Measurements from ENCODE around the gene RBBP9. TPM values are rescaled to one million over a fixed set of nuclear protein-coding genes. Genes with fewer than 3 reads are reported as not detected.
A peak's percentile ranks its signal among the peaks of the same experiment; 100 is the strongest.

Gene RBBP9
- total and polyA plus RNA-seq, 7 donors = 2.2 to 8.7 (median 4.9) TPM

DNA sequence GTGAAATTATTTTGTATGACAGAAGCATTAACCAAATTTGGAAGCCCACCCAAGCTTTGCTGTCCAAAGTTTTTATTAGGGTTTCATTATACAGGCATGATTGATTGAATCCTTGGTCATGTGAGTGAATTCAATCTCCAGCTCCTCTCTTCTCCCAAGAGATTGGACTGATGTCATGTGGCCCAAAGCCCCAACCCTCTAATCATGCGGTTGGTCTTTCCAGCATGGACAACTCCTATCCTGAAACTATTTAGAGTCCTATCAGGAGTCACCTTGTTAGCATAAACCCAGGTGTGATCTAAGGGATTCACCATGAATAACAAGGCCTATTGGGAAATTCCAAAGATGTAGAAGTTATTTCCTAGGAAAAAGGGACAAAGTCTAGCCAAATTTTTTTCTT is 19.2 kb downstream of the RBBP9 start:
- Histone ChIP-seq H3K9me3 (no peaks in the 10 kb centered on the region), H3K36me3 (ENCODE audit: insufficient read depth in 1 of 2, low read depth in 1 of 2) (peaks cover 21 to 95% of the 10 kb centered on the region in 2 donors), H3K4me1 (no peaks in the 10 kb centered on the region), H3K27me3 (ENCODE audit: insufficient read depth in 3 of 3, low read length in 2 of 3) (no peaks in the 10 kb centered on the region), H3K27ac (no peak overlapping the region), H3K4me3 (no peak overlapping the region)
- ATAC-seq (no peak), DNase-seq (no peak)
- intact Hi-C loops (cut with DNase I) = no loop called here
- TF ChIP-seq, protein P1, sequence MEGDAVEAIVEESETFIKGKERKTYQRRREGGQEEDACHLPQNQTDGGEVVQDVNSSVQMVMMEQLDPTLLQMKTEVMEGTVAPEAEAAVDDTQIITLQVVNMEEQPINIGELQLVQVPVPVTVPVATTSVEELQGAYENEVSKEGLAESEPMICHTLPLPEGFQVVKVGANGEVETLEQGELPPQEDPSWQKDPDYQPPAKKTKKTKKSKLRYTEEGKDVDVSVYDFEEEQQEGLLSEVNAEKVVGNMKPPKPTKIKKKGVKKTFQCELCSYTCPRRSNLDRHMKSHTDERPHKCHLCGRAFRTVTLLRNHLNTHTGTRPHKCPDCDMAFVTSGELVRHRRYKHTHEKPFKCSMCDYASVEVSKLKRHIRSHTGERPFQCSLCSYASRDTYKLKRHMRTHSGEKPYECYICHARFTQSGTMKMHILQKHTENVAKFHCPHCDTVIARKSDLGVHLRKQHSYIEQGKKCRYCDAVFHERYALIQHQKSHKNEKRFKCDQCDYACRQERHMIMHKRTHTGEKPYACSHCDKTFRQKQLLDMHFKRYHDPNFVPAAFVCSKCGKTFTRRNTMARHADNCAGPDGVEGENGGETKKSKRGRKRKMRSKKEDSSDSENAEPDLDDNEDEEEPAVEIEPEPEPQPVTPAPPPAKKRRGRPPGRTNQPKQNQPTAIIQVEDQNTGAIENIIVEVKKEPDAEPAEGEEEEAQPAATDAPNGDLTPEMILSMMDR (IDR thresholded peaks at IDR 0.05) = no peak
- 70 to 82% (median 76%) methylated on average over 1 of the region's 1 CpG for WGBS, 3 donors

DNA sequence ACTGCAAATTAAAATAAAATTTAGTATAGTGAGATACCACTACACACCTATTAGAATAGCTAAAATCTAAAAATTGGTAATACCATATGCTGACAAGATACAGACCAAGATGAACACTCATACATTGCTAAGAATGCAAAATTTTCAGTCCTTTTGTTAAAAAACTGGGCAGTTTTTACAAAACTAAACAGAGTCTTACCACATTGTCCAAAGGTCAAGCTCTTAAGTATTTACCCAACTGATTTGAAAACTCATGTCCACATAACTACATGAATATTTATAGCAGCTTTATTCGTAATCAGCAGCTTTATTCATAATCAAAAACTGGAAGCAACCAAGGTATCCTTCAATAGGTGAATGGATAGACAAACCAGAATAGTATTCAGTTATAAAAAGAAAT is 19.8 kb downstream of the RBBP9 start:
- intact Hi-C loops (cut with DNase I) = no loop called here
- Histone ChIP-seq H3K4me1 (no peaks in the 10 kb centered on the region), H3K27ac (no peak overlapping the region), H3K27me3 (ENCODE audit: insufficient read depth in 3 of 3, low read length in 2 of 3) (no peaks in the 10 kb centered on the region), H3K36me3 (ENCODE audit: insufficient read depth in 1 of 2, low read depth in 1 of 2) (peaks cover 15 to 95% of the 10 kb centered on the region in 2 donors), H3K9me3 (no peaks in the 10 kb centered on the region), H3K4me3 (no peak overlapping the region)
- WGBS, 3 donors = 96 to 98% (median 98%) methylated on average over 1 of the region's 1 CpG
- DNase-seq (no peak), ATAC-seq (no peak)
- TF ChIP-seq, protein P1 (IDR thresholded peaks at IDR 0.05) = no peak

DNA sequence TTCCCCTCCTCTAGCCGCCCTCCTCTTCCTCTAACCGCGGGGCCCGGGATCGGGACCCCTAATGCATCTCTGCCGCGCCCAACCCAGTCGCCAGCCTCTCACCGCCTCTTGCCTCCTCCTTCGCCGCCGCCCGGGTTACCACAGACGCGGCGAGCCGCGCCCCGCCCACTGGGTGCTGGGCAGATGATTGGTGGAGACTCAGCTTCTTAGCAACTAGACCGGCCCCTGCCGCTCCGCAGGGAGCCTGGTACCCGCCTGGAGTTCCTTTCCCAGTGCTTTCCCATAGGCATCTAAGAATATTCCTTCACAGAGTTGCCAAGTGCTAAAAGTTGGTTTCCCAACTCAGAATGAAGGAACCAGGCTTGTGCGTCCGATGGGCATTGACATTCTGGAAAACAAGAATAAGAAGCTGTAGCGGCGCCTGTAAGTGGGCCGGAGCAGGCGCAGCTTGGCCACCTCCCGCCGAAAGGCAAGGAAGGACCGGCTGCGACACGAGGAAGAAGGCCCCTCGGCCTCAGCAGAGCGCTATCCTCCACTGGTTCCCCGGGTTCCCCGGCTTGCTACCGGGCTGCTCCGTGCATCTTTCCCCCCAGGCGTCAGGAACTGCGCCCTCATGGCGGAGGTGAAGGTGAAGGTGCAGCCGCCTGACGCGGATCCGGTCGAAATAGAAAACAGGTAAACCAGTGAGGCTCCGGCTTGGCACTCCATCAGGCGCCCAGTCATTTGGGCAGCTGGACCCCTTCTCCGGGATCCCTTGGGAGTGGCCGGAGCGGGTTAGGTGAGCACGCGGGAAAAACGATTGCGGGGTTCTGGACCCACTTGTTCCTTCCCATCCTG is 29.9 kb downstream of the RBBP9 start, which contains the start of the genes DZANK1 and POLR3F:
TSS of gene DZANK1 (minus strand) at position 137 of the 837 bp plus-strand sequence. CDS start 1,672 bp downstream, outside the sequence.
TSS of gene POLR3F (plus strand) at position 497 of the 837 bp plus-strand sequence. CDS start at position 614, 117 bp downstream.
- H3K27me3 ChIP-seq (ENCODE audit: insufficient read depth in 3 of 3, low read length in 2 of 3) = no peaks in the 10 kb centered on the region
- peaks cover 13% of the 10 kb centered on the region for H3K4me1 ChIP-seq
- H3K9me3 ChIP-seq = no peaks in the 10 kb centered on the region
- peak within 1 kb of the TSS; percentile 92 for H3K27ac ChIP-seq
- WGBS, 3 donors = 0 to 1% (median 0%) methylated on average over 55 to 57 of the region's 57 CpGs
- intact Hi-C loops (cut with DNase I) = loop anchor here (5.0 kb wide), 2 partner anchors 35 to 175 kb away; no protein-coding TSS in a partner anchor
- DNase-seq = peak; percentile 97
- peaks cover 4 to 29% of the 10 kb centered on the region in 2 donors for H3K36me3 ChIP-seq (ENCODE audit: insufficient read depth in 1 of 2, low read depth in 1 of 2)
- peak within 1 kb of the TSS; percentile 98 for H3K4me3 ChIP-seq
- TF ChIP-seq, protein P1 (IDR thresholded peaks at IDR 0.05) = no peak
- peak; percentile 100 for ATAC-seq

DNA sequence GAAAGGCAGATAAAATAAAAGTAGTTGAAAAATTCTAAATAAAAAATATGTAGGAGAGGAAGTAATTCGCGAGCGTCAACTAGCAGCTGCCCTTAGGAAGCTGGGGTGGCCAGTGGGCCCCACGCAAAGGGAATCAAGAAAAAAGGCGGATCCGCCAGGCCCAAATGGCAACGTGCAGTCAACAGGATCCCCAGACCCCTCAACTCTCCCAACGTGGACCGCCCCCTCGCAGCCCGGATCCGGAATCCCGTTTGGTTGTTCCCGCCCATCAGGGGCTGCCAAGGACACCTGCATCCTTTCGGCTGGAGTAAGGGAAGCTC is 30.5 kb downstream of the RBBP9 start:
- Histone ChIP-seq H3K27ac (no peak overlapping the region), H3K4me3 (peak overlapping the region; percentile 98), H3K4me1 (peaks cover 13% of the 10 kb centered on the region), H3K36me3 (ENCODE audit: insufficient read depth in 1 of 2, low read depth in 1 of 2) (peaks cover 4 to 23% of the 10 kb centered on the region in 2 donors), H3K9me3 (no peaks in the 10 kb centered on the region), H3K27me3 (ENCODE audit: insufficient read depth in 3 of 3, low read length in 2 of 3) (no peaks in the 10 kb centered on the region)
- no peak for DNase-seq
- ATAC-seq = peak; percentile 36 to 67 (median 50)
- TF ChIP-seq, protein P1 (IDR thresholded peaks at IDR 0.05) = no peak
- intact Hi-C loops (cut with DNase I) = loop anchor here (5.0 kb wide), 2 partner anchors 36 to 174 kb away; no protein-coding TSS in a partner anchor
- 0 to 1% (median 0%) methylated on average over 15 of the region's 15 CpGs for WGBS, 3 donors

Measured in psoas muscle (tissue), 8 donors.